Choroid plexus epithelial cell (primary cell): ENCODE measurements around the gene CHCHD2.
A peak's percentile ranks its signal among the peaks of the same experiment; 100 is the strongest.
"Not testable (repeated sequence)": the region's sequence is repeated elsewhere in the genome, so short reads cannot be mapped to it uniquely, and the experiment has no call there.

Experiments
- DNase-seq: peaks from one replicate; pipeline ENCODE4 v3.0.0-alpha.2; 2010; ENCODE audit warnings: low read depth
- H3K4me3 ChIP-seq: 2 replicates; pipeline ENCODE4 v1.5.1; 2011; ENCODE audit warnings: low read depth, mild to moderate bottlenecking, control low read depth, low read length, moderate library complexity
- TF ChIP-seq, protein P1 (sequence below): conservative IDR thresholded peaks from 2 replicates; pipeline ENCODE4 v1.5.1; 2011; ENCODE audit warnings: low read depth, mild to moderate bottlenecking, control low read depth, inconsistent platforms, low read length, moderate library complexity

The CHCHD2 gene

DNA sequence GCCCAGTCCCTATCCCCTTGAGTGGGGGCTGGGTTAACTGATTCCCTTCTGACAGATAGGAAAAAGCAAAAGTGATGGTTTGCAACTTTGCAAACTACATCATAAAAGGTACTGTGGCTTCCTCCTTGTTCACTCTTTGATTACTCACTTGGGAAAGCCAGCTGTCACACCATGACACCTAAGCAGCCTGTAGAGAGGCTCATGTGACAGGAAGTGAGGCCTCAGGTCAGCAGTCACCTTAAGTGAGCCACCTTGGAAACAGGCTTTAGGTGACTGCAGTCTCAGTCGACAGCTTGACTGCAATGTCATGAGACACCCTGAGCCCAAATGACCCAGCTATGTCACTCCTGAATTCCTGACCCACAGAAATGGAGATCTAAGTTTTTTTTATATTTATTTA lies 4.3 kb upstream of the CHCHD2 start:
- H3K4me3 ChIP-seq: no peak overlapping the region
- TF ChIP-seq, protein P1, sequence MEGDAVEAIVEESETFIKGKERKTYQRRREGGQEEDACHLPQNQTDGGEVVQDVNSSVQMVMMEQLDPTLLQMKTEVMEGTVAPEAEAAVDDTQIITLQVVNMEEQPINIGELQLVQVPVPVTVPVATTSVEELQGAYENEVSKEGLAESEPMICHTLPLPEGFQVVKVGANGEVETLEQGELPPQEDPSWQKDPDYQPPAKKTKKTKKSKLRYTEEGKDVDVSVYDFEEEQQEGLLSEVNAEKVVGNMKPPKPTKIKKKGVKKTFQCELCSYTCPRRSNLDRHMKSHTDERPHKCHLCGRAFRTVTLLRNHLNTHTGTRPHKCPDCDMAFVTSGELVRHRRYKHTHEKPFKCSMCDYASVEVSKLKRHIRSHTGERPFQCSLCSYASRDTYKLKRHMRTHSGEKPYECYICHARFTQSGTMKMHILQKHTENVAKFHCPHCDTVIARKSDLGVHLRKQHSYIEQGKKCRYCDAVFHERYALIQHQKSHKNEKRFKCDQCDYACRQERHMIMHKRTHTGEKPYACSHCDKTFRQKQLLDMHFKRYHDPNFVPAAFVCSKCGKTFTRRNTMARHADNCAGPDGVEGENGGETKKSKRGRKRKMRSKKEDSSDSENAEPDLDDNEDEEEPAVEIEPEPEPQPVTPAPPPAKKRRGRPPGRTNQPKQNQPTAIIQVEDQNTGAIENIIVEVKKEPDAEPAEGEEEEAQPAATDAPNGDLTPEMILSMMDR: no peak
- no peak for DNase-seq

DNA sequence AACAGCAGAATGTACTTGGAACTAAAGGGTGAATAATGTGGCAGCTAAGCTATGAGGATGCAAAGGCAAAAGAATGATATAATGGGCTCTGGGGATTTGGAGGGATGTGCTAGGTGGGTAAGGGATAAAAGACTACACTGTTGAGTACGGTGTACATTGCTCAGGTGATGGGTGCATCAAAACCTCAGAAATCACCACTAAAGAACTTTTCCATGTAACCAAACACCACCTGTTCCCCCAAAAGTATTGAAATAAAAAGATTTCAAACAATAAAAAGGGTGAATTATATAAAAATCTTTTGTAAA lies 1.6 kb upstream of the CHCHD2 start:
- no peak for DNase-seq
- H3K4me3 ChIP-seq: no peak overlapping the region
- TF ChIP-seq, protein P1: no peak

DNA sequence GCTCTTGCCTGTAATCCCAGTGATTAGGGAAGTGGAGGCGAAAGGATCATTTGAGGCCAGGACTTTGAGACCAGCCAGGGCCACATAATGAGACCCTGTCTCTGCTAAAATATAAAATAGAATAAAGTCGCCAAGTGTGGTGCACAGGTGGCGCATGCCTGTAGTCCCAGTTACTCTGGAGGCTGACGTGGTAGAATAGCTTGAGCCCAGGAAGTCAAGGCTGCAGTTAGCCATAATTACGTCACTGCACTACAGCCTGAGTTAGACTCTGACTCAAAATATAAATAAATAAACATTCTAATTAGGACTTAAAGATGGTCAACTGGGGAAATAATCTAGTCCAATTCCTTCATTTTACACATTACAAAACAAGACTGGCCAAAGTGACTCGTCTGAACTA lies 768 bp downstream of the CHCHD2 start:
- peak; percentile 83 for DNase-seq
- TF ChIP-seq, protein P1: no peak
- H3K4me3 ChIP-seq: peak overlapping the region; percentile 91

DNA sequence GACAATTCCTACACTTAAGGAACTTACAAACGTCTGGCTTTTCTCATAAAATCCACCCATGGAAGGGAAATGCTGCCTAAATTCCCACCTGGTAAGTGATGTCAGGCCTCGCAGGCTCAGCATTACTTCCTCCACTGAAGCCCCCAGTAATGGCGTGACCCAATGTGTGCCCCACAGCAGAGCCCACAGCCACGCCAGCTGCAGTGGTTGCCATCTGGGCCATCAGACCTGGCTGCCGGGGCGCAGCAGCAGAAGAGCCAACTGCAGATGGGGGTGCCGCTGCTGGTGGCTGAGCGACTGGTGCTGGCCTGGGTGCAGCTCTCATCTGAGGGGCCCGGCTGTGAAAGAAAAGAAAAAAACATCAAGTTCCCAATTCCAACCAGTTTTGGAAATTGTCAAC lies 2.1 kb downstream of the CHCHD2 start:
- DNase-seq, H3K4me3 ChIP-seq: not testable (repeated sequence)

DNA sequence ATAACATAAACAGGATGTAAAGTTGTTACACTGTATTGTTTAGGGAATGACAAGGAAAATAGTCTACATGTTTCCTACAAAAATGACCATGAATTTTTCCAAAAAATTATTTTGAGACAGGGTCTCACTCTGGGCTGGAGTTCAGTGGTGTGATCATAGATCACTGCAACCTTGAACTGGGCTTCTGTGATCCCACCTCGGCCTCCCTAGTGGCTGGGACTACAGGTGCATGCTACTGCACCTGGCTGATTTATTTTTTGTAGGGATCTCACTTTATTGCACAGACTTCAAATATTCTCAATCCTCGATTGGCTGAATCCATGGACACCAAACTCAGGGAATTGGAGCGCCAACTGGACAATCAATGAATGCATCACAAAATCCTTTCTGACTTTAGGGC lies 6.6 kb downstream of the CHCHD2 start:
- DNase-seq: no peak
- no peak overlapping the region for H3K4me3 ChIP-seq
- TF ChIP-seq, protein P1: no peak

DNA sequence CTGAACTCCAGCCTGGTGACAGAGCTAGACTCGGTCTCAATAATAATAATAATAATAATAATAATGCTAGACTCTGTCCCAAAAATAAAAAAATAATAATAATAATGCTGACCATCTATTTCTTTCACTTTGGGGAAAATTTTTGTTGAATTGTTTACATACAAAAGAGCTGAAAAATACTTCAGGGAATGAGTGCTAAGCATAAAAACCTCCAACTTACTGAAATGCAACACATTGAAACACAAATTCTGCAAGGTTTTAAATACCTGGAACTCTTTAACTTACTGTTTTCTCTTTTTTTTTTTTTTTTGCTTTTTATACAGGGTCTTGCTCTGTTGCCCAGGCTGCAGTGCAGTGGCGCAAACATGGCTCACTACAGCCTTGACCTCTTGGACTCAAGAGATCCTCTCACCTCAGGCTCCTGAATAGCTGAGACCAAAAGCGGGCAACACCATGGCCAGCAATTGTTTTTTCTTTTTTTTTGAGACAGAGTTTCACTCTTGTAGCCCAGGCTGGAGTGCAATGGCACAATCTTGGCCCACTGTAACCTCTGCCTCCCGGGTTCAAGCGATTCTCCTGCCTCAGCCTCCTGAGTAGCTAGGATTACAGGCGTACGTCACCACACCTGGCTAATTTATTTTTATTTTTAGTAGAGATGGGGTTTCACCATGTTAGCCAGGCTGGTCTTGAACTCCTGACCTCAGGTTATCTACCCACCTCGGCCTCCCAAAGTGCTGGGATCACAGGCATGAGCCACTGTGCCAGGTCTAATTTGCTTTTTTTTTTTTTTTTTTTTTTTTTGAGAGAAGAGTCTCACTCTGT lies 7.9 kb downstream of the CHCHD2 start:
- DNase-seq, H3K4me3 ChIP-seq: not testable (repeated sequence)

DNA sequence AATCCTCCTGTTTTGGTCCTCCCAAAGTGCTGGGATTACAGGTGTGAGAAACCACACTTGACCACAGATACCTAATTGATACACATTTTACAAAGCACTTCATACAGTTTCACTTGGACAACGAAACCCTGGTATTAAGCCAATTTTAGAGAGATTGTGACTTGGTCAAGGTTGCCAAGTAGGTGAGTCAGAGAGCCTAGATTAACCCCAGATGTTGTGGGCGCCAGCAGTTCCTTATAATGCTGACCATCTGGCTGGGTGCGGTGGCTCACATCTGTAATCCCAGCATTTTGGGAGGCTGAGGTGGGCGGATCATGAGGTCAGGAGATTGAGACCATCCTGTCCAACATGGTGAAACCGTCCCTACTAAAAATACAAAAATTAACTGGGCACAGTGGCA lies 8.6 kb downstream of the CHCHD2 start:
- TF ChIP-seq, protein P1: no peak
- H3K4me3 ChIP-seq: no peak overlapping the region
- peak; percentile 78 for DNase-seq

DNA sequence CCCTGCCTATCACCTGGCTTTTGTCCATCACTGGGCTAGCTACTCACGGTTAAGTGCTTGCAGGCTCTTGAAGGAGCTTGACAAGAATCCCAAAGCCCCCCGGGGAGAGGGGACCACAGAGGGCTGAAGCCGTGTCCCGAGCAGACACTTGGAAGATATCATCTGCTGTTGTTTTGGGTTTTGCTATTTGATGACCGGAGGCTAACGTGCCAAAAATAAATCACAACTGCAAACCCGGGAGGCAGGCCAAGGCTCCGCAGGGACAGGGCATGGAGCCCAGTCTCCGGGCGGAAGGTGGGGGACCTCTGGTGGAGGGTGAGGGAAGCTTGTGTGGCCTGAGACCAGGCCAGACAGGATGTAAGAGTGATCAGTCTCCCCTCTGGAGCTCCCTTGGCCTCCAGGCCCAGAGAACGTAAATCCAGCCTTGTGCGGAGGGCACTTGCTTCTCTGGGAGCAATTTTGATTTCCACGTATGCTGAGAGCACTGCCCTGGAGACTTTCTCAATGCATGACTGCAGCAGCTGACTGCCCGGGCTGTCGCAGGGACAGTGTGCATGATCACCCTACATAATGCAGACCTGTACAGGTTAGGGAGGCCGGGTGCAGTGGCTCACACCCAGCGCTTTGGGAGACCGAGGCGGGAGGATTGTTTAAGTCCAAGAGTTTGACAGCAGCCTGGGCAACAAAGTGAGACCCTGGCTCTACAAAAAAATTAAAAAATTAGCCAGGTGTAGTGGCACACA lies 13.3 kb downstream of the CHCHD2 start, which contains the start of gene PHKG1:
Gene PHKG1 (minus strand): TSS at position 164 of the 743 bp plus-strand sequence. CDS start 4,011 bp downstream, outside the sequence.
- TF ChIP-seq, protein P1: peak; percentile 61
- no peak within 1 kb of the TSS for H3K4me3 ChIP-seq
- peak; percentile 89 for DNase-seq

DNA sequence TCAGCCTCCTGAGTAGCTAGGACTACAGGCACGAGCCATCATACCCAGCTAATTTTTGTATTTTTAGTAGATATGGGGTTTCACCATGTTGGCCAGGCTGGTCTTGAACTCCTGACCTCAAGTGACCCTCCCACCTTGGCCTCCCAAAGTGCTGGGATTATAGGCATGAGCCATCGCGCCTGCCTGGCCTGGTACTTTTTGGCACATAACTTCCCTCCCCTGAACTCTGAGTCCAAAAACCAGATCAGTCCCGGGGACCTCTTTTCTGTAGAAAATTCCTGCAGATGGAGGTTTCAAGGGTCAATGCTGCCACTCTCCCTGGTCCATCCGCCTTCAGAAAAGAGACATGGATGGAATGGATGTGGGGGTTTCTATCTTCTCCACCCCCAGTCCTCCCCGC lies 13.9 kb downstream of the CHCHD2 start:
- not testable (repeated sequence) for DNase-seq, H3K4me3 ChIP-seq
